AG09319 (cell line): Measurements from ENCODE around the gene GSKIP.

Source experiments
- DNase-seq: peaks from one replicate; pipeline ENCODE4 v3.0.0-alpha.2; 2010; ENCODE audit warnings: low read depth; ENCODE audit errors: extremely low read depth
- CTCF ChIP-seq: IDR thresholded peaks from 2 replicates; pipeline ENCODE4 v1.5.1; 2011; ENCODE audit warnings: low read depth, mild to moderate bottlenecking, inconsistent platforms, low read length, moderate library complexity

GSKIP gene

GRCh38 chr14:96380735-96381134 is 17.4 kb downstream of the GSKIP start:
- TF ChIP-seq CTCF: no peak
- no peak for DNase-seq

- TF ChIP-seq CTCF: no peak
- no peak for DNase-seq
Observed at GRCh38 chr14:96383445-96383844, 20.1 kb downstream of the GSKIP start.

- no peak for DNase-seq
- TF ChIP-seq CTCF: no peak
Observed at GRCh38 chr14:96384053-96384452, 20.7 kb downstream of the GSKIP start.

- no peak for TF ChIP-seq CTCF
- DNase-seq: no peak
Observed at GRCh38 chr14:96384740-96385139, 21.4 kb downstream of the GSKIP start.

GRCh38 chr14:96385385-96385784 is 22.1 kb downstream of the GSKIP start:
- TF ChIP-seq CTCF: no peak
- no peak for DNase-seq

GRCh38 chr14:96390965-96391292 is 27.6 kb downstream of the GSKIP start:
- no peak for DNase-seq
- TF ChIP-seq CTCF: no peak

GRCh38 chr14:96391293-96392118 is 28.2 kb downstream of the GSKIP start:
- peak; percentile 87 for DNase-seq
- TF ChIP-seq CTCF: no peak
